H1 (cell line): ENCODE measurements around the gene NLRP8. TPM values are rescaled to one million over a fixed set of nuclear protein-coding genes. Genes with fewer than 3 reads are reported as not detected.

Experiments
- CTCF ChIA-PET: fragments of 300-600 bp; sonication (Branson Sonifier 250); formaldehyde crosslinking; loops from one replicate; lab custom pipeline; 2021; ENCODE audit not compliant: partially characterized antibody; lab: Charles Lee
- POLR2A ChIA-PET: fragments of 300-600 bp; sonication (Branson Sonifier 250); formaldehyde crosslinking; loops from one replicate; lab custom pipeline; 2021; ENCODE audit warnings: inconsistent platforms; ENCODE audit not compliant: partially characterized antibody; lab: Charles Lee
- DNase-seq, 2 experiments: peaks; one replicate each; pipeline versions ENCODE4 v3.0.0 to v3.0.0-alpha.2; 2010 to 2022; ENCODE audit warnings: low spot score in 2 of 2, low read depth in 1 of 2, mixed read lengths in 1 of 2
- FAIRE-seq: peaks from 2 replicates; lab custom pipeline; 2011; peaks lifted over from hg19 to GRCh38; lab: Jason Lieb, UNC
- H2AFZ ChIP-seq: 2 replicates; pipeline ENCODE4 v1.8.1; 2012; ENCODE audit warnings: low read length, inconsistent platforms
- H2AK5ac ChIP-seq: 2 replicates; pipeline ENCODE4 v1.6.1; 2013; ENCODE audit warnings: low read depth, low read length
- H2BK120ac ChIP-seq: replicated peaks from 2 replicates; pipeline ENCODE3; 2013; ENCODE audit warnings: low read depth, low read length, inconsistent platforms
- H2BK12ac ChIP-seq: 2 replicates; pipeline ENCODE4 v1.6.1; 2013; ENCODE audit warnings: low read depth, low read length
- H2BK15ac ChIP-seq: 2 replicates; pipeline ENCODE4 v1.6.1; 2013; ENCODE audit warnings: low read length
- H2BK20ac ChIP-seq: 2 replicates; pipeline ENCODE4 v1.6.1; 2013; ENCODE audit warnings: low read length
- H2BK5ac ChIP-seq: 2 replicates; pipeline ENCODE4 v1.6.1; 2013; ENCODE audit warnings: low read depth, low read length
- H3K14ac ChIP-seq: 2 replicates; pipeline ENCODE4 v1.6.1; 2013; ENCODE audit warnings: inconsistent platforms; ENCODE audit not compliant: insufficient read length
- H3K18ac ChIP-seq: 2 replicates; pipeline ENCODE4 v1.6.1; 2013; ENCODE audit warnings: low read length; ENCODE audit errors: extremely low read depth
- H3K23ac ChIP-seq: 2 replicates; pipeline ENCODE4 v1.6.1; 2013; ENCODE audit warnings: inconsistent platforms; ENCODE audit not compliant: insufficient read length
- H3K23me2 ChIP-seq: 2 replicates; pipeline ENCODE4 v1.6.1; 2013; ENCODE audit warnings: low read depth, low read length
- H3K27ac ChIP-seq: 2 replicates; pipeline ENCODE4 v1.6.1; 2011; ENCODE audit warnings: low read depth, low read length, inconsistent platforms
- H3K27me3 ChIP-seq, 4 experiments: replicated peaks in 1 of 4; 1 replicate in 1 of 4; 2 replicates in 3 of 4; pipeline versions ENCODE4 v1.6.1 to v1.8.1; 2011 to 2013; ENCODE audit warnings: low read length in 3 of 4, mild to moderate bottlenecking in 3 of 4, inconsistent platforms in 2 of 4, mixed read lengths in 2 of 4, moderate library complexity in 1 of 4; ENCODE audit not compliant: control insufficient read depth in 3 of 4, insufficient read depth in 3 of 4; ENCODE audit errors: extremely low read depth in 1 of 4
- H3K36me3 ChIP-seq, 4 experiments: 2 replicates each; pipeline versions ENCODE4 v1.6.1 to v1.8.1; 2011 to 2013; ENCODE audit warnings: mild to moderate bottlenecking in 4 of 4, low read length in 3 of 4, moderate library complexity in 2 of 4, control low read depth in 1 of 4, inconsistent platforms in 1 of 4; ENCODE audit not compliant: insufficient read depth in 4 of 4, control insufficient read depth in 2 of 4
- H3K4ac ChIP-seq: replicated peaks from 2 replicates; pipeline ENCODE3; 2013; ENCODE audit warnings: low read length, low read depth, mixed read lengths, inconsistent platforms; ENCODE audit not compliant: insufficient read length
- H3K4me1 ChIP-seq, 4 experiments: replicated peaks in 1 of 4; 1 replicate in 1 of 4; 2 replicates in 3 of 4; pipeline versions ENCODE4 v1.6.1 to v1.8.1; 2011 to 2013; ENCODE audit warnings: low read length in 3 of 4, inconsistent platforms in 2 of 4, mixed read lengths in 1 of 4; ENCODE audit not compliant: insufficient read depth in 4 of 4, control insufficient read depth in 3 of 4
- H3K4me2 ChIP-seq, 2 experiments: 2 replicates each; pipeline versions ENCODE4 v1.6.1 to v1.8.1; 2011 to 2013; ENCODE audit warnings: low read depth in 2 of 2, low read length in 2 of 2, control low read depth in 1 of 2, inconsistent platforms in 1 of 2, mild to moderate bottlenecking in 1 of 2; ENCODE audit not compliant: insufficient read depth in 1 of 2
- H3K4me3 ChIP-seq, 4 experiments: fragments of 200-600, 300-600 bp in 1 of 4; sonication (generic), shearing (Covaris generic), sonication (Bioruptor Twin) in 1 of 4; 2 replicates each; pipeline versions ENCODE4 v1.5.1 to v1.8.1; 2011 to 2016; ENCODE audit warnings: low read length in 4 of 4, low read depth in 3 of 4, control low read depth in 2 of 4, inconsistent platforms in 2 of 4, mild to moderate bottlenecking in 2 of 4, mixed read lengths in 1 of 4, moderate library complexity in 1 of 4; ENCODE audit not compliant: insufficient read depth in 2 of 4; ENCODE audit errors: extremely low read depth in 1 of 4
- H3K56ac ChIP-seq: replicated peaks from 2 replicates; pipeline ENCODE3; 2013; ENCODE audit warnings: low read depth, mild to moderate bottlenecking, mixed read lengths, low read length, inconsistent platforms; ENCODE audit not compliant: insufficient read length
- H3K79me1 ChIP-seq: 2 replicates; pipeline ENCODE4 v1.6.1; 2013; ENCODE audit warnings: low read depth, low read length, control low read depth
- H3K79me2 ChIP-seq, 2 experiments: 2 replicates each; pipeline versions ENCODE4 v1.6.1 to v1.8.1; 2012 to 2013; ENCODE audit warnings: low read length in 2 of 2, mild to moderate bottlenecking in 2 of 2, inconsistent platforms in 1 of 2; ENCODE audit not compliant: insufficient read depth in 2 of 2, control insufficient read depth in 1 of 2
- H3K9ac ChIP-seq, 4 experiments: replicated peaks in 1 of 4; 1 replicate in 1 of 4; 2 replicates in 3 of 4; pipeline versions ENCODE4 v1.6.1 to v1.8.1; 2011 to 2013; ENCODE audit warnings: low read depth in 3 of 4, low read length in 3 of 4, control low read depth in 2 of 4, mild to moderate bottlenecking in 2 of 4, moderate library complexity in 2 of 4, inconsistent platforms in 1 of 4; ENCODE audit errors: extremely low read depth in 1 of 4
- H3K9me3 ChIP-seq, 2 experiments: 2 replicates each; pipeline versions ENCODE4 v1.6.1 to v1.8.1; 2012 to 2013; ENCODE audit warnings: mild to moderate bottlenecking in 2 of 2, moderate library complexity in 2 of 2, control low read depth in 1 of 2, inconsistent platforms in 1 of 2, low read depth in 1 of 2, low read length in 1 of 2, mixed read lengths in 1 of 2; ENCODE audit not compliant: insufficient read depth in 2 of 2
- H4K20me1 ChIP-seq, 2 experiments: replicated peaks in 1 of 2; 2 replicates each; pipeline versions ENCODE3 to v1.8.1; 2011 to 2013; ENCODE audit warnings: inconsistent platforms in 2 of 2, low read length in 2 of 2, mild to moderate bottlenecking in 1 of 2; ENCODE audit not compliant: insufficient read depth in 2 of 2, control insufficient read depth in 1 of 2
- H4K5ac ChIP-seq: 2 replicates; pipeline ENCODE4 v1.6.1; 2013; ENCODE audit warnings: low read length, low read depth, mixed read lengths, inconsistent platforms; ENCODE audit not compliant: insufficient read length
- H4K8ac ChIP-seq: 2 replicates; pipeline ENCODE4 v1.8.0; 2013; ENCODE audit warnings: mild to moderate bottlenecking, moderate library complexity, low read length, inconsistent platforms; ENCODE audit not compliant: insufficient read depth; ENCODE audit errors: extremely low read depth
- H4K91ac ChIP-seq: replicated peaks from 2 replicates; pipeline ENCODE3; 2013; ENCODE audit warnings: low read length, mixed read lengths, inconsistent platforms; ENCODE audit not compliant: insufficient read length
- USF2 ChIP-seq: IDR thresholded peaks from 2 replicates; pipeline ENCODE4 v1.6.1; 2011; ENCODE audit warnings: low read length, improper control_type of control experiment
- WGBS, 2 experiments: shearing (Covaris generic) in 1 of 2; methylation state at CpG; one replicate each; pipeline versions ENCODE4 v1.1.6 to v1.1.7; 2013 to 2015; ENCODE audit warnings: low lambda C conversion rate in 2 of 2, mixed read lengths in 2 of 2, inconsistent platforms in 1 of 2, low coverage in 1 of 2, missing lambda C conversion rate in 1 of 2; ENCODE audit not compliant: insufficient replicate concordance in 2 of 2, insufficient coverage in 1 of 2, insufficient read length in 1 of 2; ENCODE audit errors: extremely low coverage in 1 of 2, missing lambda C conversion rate in 1 of 2; 5-methylcytosine and 5-hydroxymethylcytosine counted together
- polyA plus RNA-seq, 7 experiments: library from polyadenylated mRNA; depleted of rRNA in 3 of 7; stranded (reverse) in 5 of 7; unstranded in 2 of 7; fragments of >200 nt in 5 of 7; fragments of 200-250 nt in 2 of 7; gene quantifications; 1 replicate in 5 of 7; 2 replicates in 1 of 7; 4 replicates in 1 of 7; pipeline versions ENCODE4 v1.2.1 to v1.2.3, GENCODE V29; 2011 to 2013; ENCODE audit warnings: missing spikeins in 2 of 7, mixed read lengths in 2 of 7
- total RNA-seq: library from RNA; stranded (reverse); fragmentation: NEBNext Ultra II Directional; extraction: Animal tissue kit (Norgen Biotek cat#: 25700); gene quantifications from 2 replicates; pipeline ENCODE4 v1.2.1, GENCODE V29; 2021

NLRP8 gene
- total and polyA plus RNA-seq, 2 of the 8 experiments (the other 6 are each of a cell fraction or from before 2014, with no cell fraction given): not detected

GRCh38 chr19:55907286-55907685, 40.3 kb upstream of the NLRP8 start:
- H2AFZ ChIP-seq: no peak overlapping the region
- H3K79me2 ChIP-seq: no peaks in the 10 kb centered on the region
- no peak overlapping the region for H2BK120ac ChIP-seq
- no peak overlapping the region for H2AK5ac ChIP-seq
- H3K27ac ChIP-seq: no peak overlapping the region
- no peak overlapping the region for H2BK5ac ChIP-seq
- ChIA-PET POLR2A (no interaction called here), CTCF (no interaction called here)
- H3K23ac ChIP-seq: no peak overlapping the region
- no peak overlapping the region for H2BK15ac ChIP-seq
- no peak overlapping the region for H2BK12ac ChIP-seq
- no peaks in the 10 kb centered on the region for H4K20me1 ChIP-seq
- FAIRE-seq (no peak), DNase-seq (no peak)
- H3K27me3 ChIP-seq: no peaks in the 10 kb centered on the region
- H3K9me3 ChIP-seq: peaks cover 73 to 80% of the 10 kb centered on the region in 2 experiments
- H3K14ac ChIP-seq: no peak overlapping the region
- H3K56ac ChIP-seq: no peak overlapping the region
- no peak overlapping the region for H3K18ac ChIP-seq
- no peak overlapping the region for H3K4ac ChIP-seq
- no peaks in the 10 kb centered on the region for H3K4me1 ChIP-seq
- H4K8ac ChIP-seq: no peak overlapping the region
- H3K79me1 ChIP-seq: no peaks in the 10 kb centered on the region
- H3K36me3 ChIP-seq: no peaks in the 10 kb centered on the region
- H3K4me3 ChIP-seq: no peak overlapping the region
- no peaks in the 10 kb centered on the region for H3K23me2 ChIP-seq
- 86% methylated on average over 7 of the region's 7 CpGs; no CpG with 5 or more reads in 1 of the 2 experiments for WGBS, 2 experiments
- H2BK20ac ChIP-seq: no peak overlapping the region
- no peak overlapping the region for H3K9ac ChIP-seq
- no peak overlapping the region for H3K4me2 ChIP-seq
- H4K91ac ChIP-seq: no peak overlapping the region
- H4K5ac ChIP-seq: no peak overlapping the region
- no peak for TF ChIP-seq USF2
